D721Med (cell line): ENCODE data around the gene MTMR3.

Experiments used
- DNase-seq: peaks from one replicate; pipeline ENCODE4 v3.0.0; 2011; ENCODE audit warnings: low spot score; ENCODE audit not compliant: insufficient read length
- FAIRE-seq: peaks from 2 replicates; lab custom pipeline; 2011; peaks lifted over from hg19 to GRCh38; lab: Jason Lieb, UNC
- TF ChIP-seq, protein P1 (sequence below): IDR thresholded peaks from 2 replicates; pipeline ENCODE4 v1.5.1; 2012; ENCODE audit warnings: mild to moderate bottlenecking, control low read depth; ENCODE audit not compliant: insufficient read depth; ENCODE audit errors: missing control alignments

Gene MTMR3

DNA sequence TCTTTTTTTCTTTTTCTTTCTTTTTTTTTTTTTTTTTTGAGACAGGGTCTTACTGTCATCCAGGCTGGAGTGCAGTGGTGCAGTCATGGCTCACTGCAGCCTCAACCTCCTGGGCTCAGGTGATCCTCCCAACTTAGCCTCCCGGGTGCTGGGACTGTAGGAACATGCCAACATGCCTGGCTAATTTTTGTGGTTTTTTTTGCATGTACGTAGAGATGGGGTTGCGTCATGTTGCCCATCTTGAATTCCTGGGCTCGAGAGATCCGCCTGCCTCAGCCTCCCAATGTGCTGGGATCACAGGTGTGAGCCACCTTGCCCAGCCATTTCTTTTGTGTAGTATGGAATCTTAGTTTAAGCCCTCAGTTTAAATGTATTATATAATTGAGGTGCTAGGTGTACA lies 20.4 kb downstream of the MTMR3 start:
- FAIRE-seq (no peak), DNase-seq (no peak)
- TF ChIP-seq, protein P1, sequence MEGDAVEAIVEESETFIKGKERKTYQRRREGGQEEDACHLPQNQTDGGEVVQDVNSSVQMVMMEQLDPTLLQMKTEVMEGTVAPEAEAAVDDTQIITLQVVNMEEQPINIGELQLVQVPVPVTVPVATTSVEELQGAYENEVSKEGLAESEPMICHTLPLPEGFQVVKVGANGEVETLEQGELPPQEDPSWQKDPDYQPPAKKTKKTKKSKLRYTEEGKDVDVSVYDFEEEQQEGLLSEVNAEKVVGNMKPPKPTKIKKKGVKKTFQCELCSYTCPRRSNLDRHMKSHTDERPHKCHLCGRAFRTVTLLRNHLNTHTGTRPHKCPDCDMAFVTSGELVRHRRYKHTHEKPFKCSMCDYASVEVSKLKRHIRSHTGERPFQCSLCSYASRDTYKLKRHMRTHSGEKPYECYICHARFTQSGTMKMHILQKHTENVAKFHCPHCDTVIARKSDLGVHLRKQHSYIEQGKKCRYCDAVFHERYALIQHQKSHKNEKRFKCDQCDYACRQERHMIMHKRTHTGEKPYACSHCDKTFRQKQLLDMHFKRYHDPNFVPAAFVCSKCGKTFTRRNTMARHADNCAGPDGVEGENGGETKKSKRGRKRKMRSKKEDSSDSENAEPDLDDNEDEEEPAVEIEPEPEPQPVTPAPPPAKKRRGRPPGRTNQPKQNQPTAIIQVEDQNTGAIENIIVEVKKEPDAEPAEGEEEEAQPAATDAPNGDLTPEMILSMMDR: no peak

DNA sequence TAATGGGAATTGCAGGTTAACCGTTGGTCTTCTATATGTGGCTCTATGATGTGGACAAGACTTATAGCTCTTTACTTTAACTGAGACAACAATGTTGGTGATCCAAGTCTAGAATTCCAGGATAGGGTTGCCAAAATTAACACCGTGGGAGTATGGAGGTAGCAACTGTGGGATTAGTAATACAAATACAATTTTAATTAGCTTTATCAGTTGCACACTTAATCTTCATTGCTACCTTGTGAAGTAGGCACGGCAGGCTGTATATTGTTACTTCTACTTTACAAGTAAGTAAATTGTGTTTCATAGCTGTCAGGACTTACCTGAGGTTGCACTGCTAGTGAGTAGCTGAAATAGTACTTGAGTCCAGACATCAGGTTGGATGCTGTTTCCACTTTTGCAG lies 21.0 kb downstream of the MTMR3 start:
- DNase-seq (no peak), FAIRE-seq (no peak)
- TF ChIP-seq, protein P1: no peak

DNA sequence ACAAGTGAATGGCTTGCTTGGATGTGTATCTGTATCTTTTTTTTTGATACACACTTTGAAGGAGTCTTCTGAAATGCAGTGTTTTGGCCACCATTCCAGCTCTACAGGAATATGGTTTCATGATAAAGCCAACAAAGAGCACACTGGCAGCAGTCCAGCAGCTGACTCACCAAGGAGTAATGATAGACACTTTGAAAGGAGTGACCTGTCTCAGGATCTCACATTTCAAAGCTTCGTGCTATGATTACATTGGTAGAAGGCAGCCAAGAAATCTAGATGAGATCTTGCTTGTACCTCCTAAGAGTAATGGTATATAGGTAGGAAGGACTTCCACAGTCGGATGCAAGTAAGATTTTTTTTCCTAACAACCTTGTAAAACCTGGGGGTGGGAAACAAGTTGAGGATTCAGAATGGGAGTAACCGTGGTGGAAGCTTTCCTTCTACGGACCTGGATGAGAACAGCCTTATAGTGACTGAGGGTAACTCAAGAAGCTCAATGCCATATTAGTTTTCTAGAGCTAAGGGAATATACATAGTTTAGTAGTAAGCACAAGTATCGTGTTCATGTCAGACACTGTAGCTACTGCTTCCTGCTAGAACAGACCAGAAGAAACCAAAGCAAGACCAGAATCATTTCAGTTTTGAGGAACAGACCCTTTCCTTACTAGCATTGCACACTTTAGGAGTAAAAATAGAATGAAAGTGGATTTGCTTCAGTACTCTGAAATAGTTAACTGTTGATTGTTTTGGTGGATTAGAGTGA lies 25.0 kb downstream of the MTMR3 start:
- DNase-seq (no peak), FAIRE-seq (no peak)
- TF ChIP-seq, protein P1: no peak

DNA sequence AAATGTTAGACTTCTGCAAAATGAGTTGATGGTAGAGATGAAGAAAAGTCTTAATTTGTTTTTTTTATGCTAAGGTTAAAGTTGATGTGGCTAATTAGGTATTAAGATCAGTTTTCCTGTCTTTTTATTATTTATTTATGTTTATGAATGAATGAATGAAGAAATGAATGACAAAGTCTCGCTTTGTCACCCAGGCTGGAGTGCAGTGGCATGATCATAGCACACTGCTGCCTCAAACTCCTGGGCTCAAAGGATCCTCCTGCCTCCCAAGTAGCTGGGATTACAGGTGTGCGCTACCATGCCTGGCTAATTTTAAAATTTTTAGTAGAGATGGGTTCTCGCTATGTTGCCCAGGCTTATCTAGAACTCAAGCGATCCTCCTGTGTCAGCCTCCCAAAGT lies 29.2 kb downstream of the MTMR3 start:
- no peak for DNase-seq
- FAIRE-seq: no peak
- TF ChIP-seq, protein P1: no peak

DNA sequence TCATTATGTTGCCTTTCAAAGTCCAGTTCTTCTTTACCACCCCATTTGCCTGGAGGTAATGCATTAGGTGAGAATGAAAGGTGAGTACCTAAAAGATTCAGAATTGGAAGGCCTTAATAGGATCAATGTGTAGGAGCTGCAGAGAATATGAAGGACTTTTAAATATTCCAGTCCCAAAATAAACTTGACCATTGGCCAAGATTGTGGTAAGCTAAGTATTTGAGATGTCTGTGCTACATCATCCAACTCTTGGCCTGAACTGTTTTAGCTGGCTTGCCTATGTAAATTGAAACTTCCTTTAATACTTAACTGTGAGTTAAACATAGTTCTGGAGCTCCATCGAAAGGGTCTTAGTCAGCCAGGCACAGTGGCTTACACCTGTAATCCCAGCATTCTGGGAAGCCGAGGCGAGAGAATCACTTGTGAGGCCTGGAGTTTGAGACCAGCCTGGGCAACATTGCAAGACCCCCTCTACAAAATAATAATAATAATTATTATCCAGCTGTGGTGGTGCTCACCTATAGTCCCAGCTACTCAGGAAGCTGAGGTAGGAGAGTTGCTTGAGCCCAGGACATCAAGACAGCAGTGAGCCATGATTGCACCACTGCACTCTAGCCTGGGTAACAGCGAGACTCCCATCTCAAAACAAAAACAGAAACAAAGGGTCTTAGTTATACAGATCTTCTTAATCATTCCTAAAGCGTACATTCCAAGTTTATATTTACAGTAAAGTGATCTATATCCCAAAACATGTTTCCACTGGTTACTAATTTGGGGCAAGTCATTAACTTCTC lies 29.8 kb downstream of the MTMR3 start:
- no peak for DNase-seq
- TF ChIP-seq, protein P1: no peak
- FAIRE-seq: no peak

DNA sequence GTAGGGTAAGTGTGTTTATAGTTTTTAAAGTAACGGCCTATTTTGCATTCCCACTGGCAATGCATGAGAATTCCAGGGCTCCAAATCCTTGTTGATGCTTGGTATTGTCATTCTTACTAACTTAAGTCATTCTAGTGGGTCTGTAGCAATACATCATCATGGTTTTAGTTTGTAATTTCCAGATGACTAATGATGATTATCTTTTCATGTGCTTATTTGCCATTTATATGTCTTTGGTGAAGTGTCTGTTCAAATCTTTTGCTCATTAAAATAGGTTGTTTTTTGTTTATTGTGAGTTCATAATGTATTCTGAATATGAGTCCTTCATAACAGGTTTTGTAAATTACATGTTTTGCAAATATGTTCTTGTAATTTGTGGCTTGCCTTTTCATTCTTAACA lies 31.2 kb downstream of the MTMR3 start:
- TF ChIP-seq, protein P1: no peak
- DNase-seq: no peak
- FAIRE-seq: no peak

DNA sequence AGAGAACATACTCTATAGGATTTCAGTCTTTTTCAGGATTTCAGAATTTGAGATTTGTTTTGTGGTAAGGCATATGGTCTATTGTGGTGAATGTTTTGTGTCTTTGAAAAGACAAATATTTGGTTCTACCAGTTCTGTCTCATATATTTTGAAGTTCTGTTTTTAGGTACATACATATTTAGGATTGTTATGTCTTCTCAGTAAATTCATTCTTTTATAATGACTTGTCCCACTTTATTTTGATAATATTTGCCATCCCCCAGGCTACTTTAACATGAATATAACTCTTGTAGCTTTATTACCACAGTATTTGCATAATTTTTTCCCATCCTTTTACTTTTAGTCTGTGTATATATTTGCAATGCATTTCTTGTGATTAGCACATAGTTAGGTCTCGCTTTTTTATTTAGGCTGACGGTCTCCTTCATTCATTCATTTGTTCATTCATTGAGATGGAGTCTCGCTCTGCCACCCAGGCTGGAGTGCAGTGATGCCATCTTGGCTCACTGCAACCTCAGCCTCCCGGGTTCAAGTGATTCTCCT lies 32.1 kb downstream of the MTMR3 start:
- DNase-seq (no peak), FAIRE-seq (no peak)
- TF ChIP-seq, protein P1: no peak
